ENCODE results near the gene TDP2.

TDP2 gene

GRCh38 chr6:24603241-24603640 is 63.5 kb downstream of the TDP2 start:
- TF ChIP-seq CTCF (IDR thresholded peaks at IDR 0.05; ENCODE audit: borderline replicate concordance, control extremely low read depth, extremely low read depth, insufficient read depth, missing control alignments): no peak
- in situ Hi-C loops (cut with MboI; ENCODE audit: low sequenced_read_pairs, unreplicated experiment): no loop called here

GRCh38 chr6:24600903-24601302 is 65.8 kb downstream of the TDP2 start:
- TF ChIP-seq CTCF (IDR thresholded peaks at IDR 0.05; ENCODE audit: borderline replicate concordance, control extremely low read depth, extremely low read depth, insufficient read depth, missing control alignments): no peak
- no peak for DNase-seq (ENCODE audit: low spot score)
- in situ Hi-C loops (cut with MboI; ENCODE audit: low sequenced_read_pairs, unreplicated experiment): no loop called here

More at GRCh38 chr6:24603241-24603640, 63.5 kb downstream of the TDP2 start:
- no peak for DNase-seq (ENCODE audit: low spot score)
